ENCODE data around the gene UBE2E2.
"Not testable (repeated sequence)": the region's sequence is repeated elsewhere in the genome, so short reads cannot be mapped to it uniquely, and the experiment has no call there.

UBE2E2 gene

GRCh38 chr3:23594894-23595670 is 392.0 kb downstream of the UBE2E2 start:
- DNase-seq = peak; percentile 46

GRCh38 chr3:23595851-23596250 is 392.7 kb downstream of the UBE2E2 start:
- DNase-seq = no peak

GRCh38 chr3:23600167-23600871 is 397.2 kb downstream of the UBE2E2 start:
- DNase-seq = peak; percentile 80

GRCh38 chr3:23601091-23601822 is 398.1 kb downstream of the UBE2E2 start:
- no peak for DNase-seq

GRCh38 chr3:23602971-23603370 is 399.8 kb downstream of the UBE2E2 start:
- DNase-seq = no peak

- DNase-seq = no peak
These were observed 404.2 kb downstream of the UBE2E2 start for GRCh38 chr3:23607184-23607847.

- DNase-seq = no peak
These were observed 405.5 kb downstream of the UBE2E2 start for GRCh38 chr3:23608650-23609049.

- peak; percentile 79 for DNase-seq
These were observed 408.7 kb downstream of the UBE2E2 start for GRCh38 chr3:23611737-23612295.

- peak; percentile 82 for DNase-seq
These were observed 409.3 kb downstream of the UBE2E2 start for GRCh38 chr3:23612296-23612891.

GRCh38 chr3:23615068-23615467 is 411.9 kb downstream of the UBE2E2 start:
- no peak for DNase-seq

GRCh38 chr3:23618475-23618874 is 415.3 kb downstream of the UBE2E2 start:
- DNase-seq = not testable (repeated sequence)

- DNase-seq = no peak
These were observed 416.8 kb downstream of the UBE2E2 start for GRCh38 chr3:23619705-23620637.

- DNase-seq = no peak
These were observed 417.5 kb downstream of the UBE2E2 start for GRCh38 chr3:23620638-23621015.

GRCh38 chr3:23623844-23624243 is 420.7 kb downstream of the UBE2E2 start:
- DNase-seq = no peak

- DNase-seq = no peak
These were observed 421.2 kb downstream of the UBE2E2 start for GRCh38 chr3:23624305-23624704.

- DNase-seq = no peak
These were observed 423.3 kb downstream of the UBE2E2 start for GRCh38 chr3:23626442-23626841.

GRCh38 chr3:23629181-23629894 is 426.2 kb downstream of the UBE2E2 start:
- peak; percentile 64 for DNase-seq

GRCh38 chr3:23633261-23633960 is 430.3 kb downstream of the UBE2E2 start:
- DNase-seq = no peak

- no peak for DNase-seq
These were observed 434.2 kb downstream of the UBE2E2 start for GRCh38 chr3:23637339-23637738.
